22Rv1 (cell line): ENCODE results near the gene HIPK3.

Experiments
- CTCF ChIP-seq: fragments of 450-650 bp; IDR thresholded peaks from 2 replicates; pipeline ENCODE4 v1.5.1; 2017; ENCODE audit warnings: mild to moderate bottlenecking
- ZFX ChIP-seq: fragments of 450-650 bp; IDR thresholded peaks from 2 replicates; pipeline ENCODE4 v1.6.1; 2017; ENCODE audit warnings: antibody characterized with exemption, borderline replicate concordance

GRCh38 chr11:33317662-33318061 is 60.5 kb downstream of the HIPK3 start:
- no peak for TF ChIP-seq CTCF
- TF ChIP-seq ZFX: no peak
